Keratinocyte (primary cell): ENCODE data around the gene PCNT. TPM values are rescaled to one million over a fixed set of nuclear protein-coding genes. Genes with fewer than 3 reads are reported as not detected.

Source experiments
- DNase-seq: peaks from one replicate; pipeline ENCODE4 v3.0.0-alpha.2; 2011; ENCODE audit warnings: low read depth, missing footprints, low spot score
- FAIRE-seq: peaks from 2 replicates; lab custom pipeline; 2011; peaks lifted over from hg19 to GRCh38; lab: Jason Lieb, UNC
- H2AFZ ChIP-seq: 2 replicates; pipeline ENCODE4 v1.6.0; 2012; ENCODE audit warnings: low read length, control low read depth, inconsistent platforms; ENCODE audit not compliant: control insufficient read depth
- H3K27ac ChIP-seq: 2 replicates; pipeline ENCODE4 v1.5.1; 2011; ENCODE audit warnings: low read length; ENCODE audit not compliant: control insufficient read depth, insufficient read depth
- H3K27me3 ChIP-seq: 3 replicates; pipeline ENCODE4 v1.6.0; 2011; ENCODE audit warnings: low read length; ENCODE audit not compliant: control insufficient read depth, insufficient read depth; ENCODE audit errors: extremely low read depth
- H3K36me3 ChIP-seq, 2 experiments: 2 replicates in 1 of 2; 3 replicates in 1 of 2; pipeline ENCODE4 v1.5.1; 2011; ENCODE audit warnings: low read length in 2 of 2, mild to moderate bottlenecking in 1 of 2; ENCODE audit not compliant: control insufficient read depth in 2 of 2, insufficient read depth in 2 of 2; ENCODE audit errors: extremely low read depth in 1 of 2
- H3K4me1 ChIP-seq: 3 replicates; pipeline ENCODE4 v1.5.1; 2011; ENCODE audit warnings: low read length; ENCODE audit not compliant: control insufficient read depth, insufficient read depth; ENCODE audit errors: extremely low read depth
- H3K4me2 ChIP-seq: 3 replicates; pipeline ENCODE4 v1.6.0; 2011; ENCODE audit warnings: low read depth, low read length; ENCODE audit not compliant: control insufficient read depth, insufficient read depth; ENCODE audit errors: extremely low read depth
- H3K4me3 ChIP-seq, 3 experiments: fragments of 200-600 bp in 1 of 3; sonication (generic) in 1 of 3; 2 replicates in 2 of 3; 3 replicates in 1 of 3; pipeline ENCODE4 v1.5.1; 2011 to 2016; ENCODE audit warnings: low read length in 3 of 3, mild to moderate bottlenecking in 3 of 3, control low read depth in 2 of 3, inconsistent platforms in 1 of 3, low read depth in 1 of 3, mixed read lengths in 1 of 3, mixed run types in 1 of 3, moderate library complexity in 1 of 3; ENCODE audit not compliant: control insufficient read depth in 2 of 3, insufficient read depth in 2 of 3; ENCODE audit errors: extremely low read depth in 1 of 3
- H3K79me2 ChIP-seq: 2 replicates; pipeline ENCODE4 v1.6.0; 2012; ENCODE audit warnings: low read length; ENCODE audit not compliant: control insufficient read depth, insufficient read depth
- H3K9ac ChIP-seq: 3 replicates; pipeline ENCODE4 v1.6.0; 2011; ENCODE audit warnings: low read length; ENCODE audit not compliant: control insufficient read depth, insufficient read depth; ENCODE audit errors: extremely low read depth
- H3K9me1 ChIP-seq: 3 replicates; pipeline ENCODE4 v1.6.0; 2011; ENCODE audit warnings: low read length; ENCODE audit not compliant: control insufficient read depth, insufficient read depth; ENCODE audit errors: extremely low read depth
- H3K9me3 ChIP-seq: 2 replicates; pipeline ENCODE4 v1.5.1; 2012; ENCODE audit warnings: low read depth, low read length; ENCODE audit not compliant: control insufficient read depth
- H4K20me1 ChIP-seq: 3 replicates; pipeline ENCODE4 v1.6.0; 2011; ENCODE audit warnings: low read length; ENCODE audit not compliant: control insufficient read depth, insufficient read depth; ENCODE audit errors: extremely low read depth
- EZH2 ChIP-seq: IDR thresholded peaks from one replicate; pipeline ENCODE4 v1.6.1; 2012; ENCODE audit warnings: inconsistent platforms, mild to moderate bottlenecking, low read length, moderate library complexity
- dilution Hi-C: fragments of 300-500 bp; cut with MboI; formaldehyde crosslinking; loops from one replicate; pipeline ENCODE4 v1.7.0; 2020; ENCODE audit warnings: low sequenced_read_pairs; ENCODE audit not compliant: extremely low pct_ligation_motif_present
- polyA plus RNA-seq, 5 experiments: library from polyadenylated mRNA; depleted of rRNA in 3 of 5; stranded (reverse) in 3 of 5; stranded (forward) in 1 of 5; unstranded in 1 of 5; fragments of >200 nt; gene quantifications; 1 replicate in 1 of 5; 2 replicates in 3 of 5; 3 replicates in 1 of 5; pipeline versions ENCODE4 v1.2.1 to v1.2.3, GENCODE V29; 2011 to 2012; ENCODE audit warnings: missing spikeins in 2 of 5, low read depth in 1 of 5, low replicate concordance in 1 of 5
- TF ChIP-seq, protein P1 (sequence below), 3 experiments: IDR thresholded peaks in 1 of 3; conservative IDR thresholded peaks in 1 of 3; optimal IDR thresholded peaks in 1 of 3; 2 replicates in 2 of 3; 3 replicates in 1 of 3; pipeline versions ENCODE3 to v1.5.1; 2011; ENCODE audit warnings: low read length in 3 of 3, mild to moderate bottlenecking in 3 of 3, moderate library complexity in 2 of 3, control low read depth in 1 of 3, inconsistent platforms in 1 of 3; ENCODE audit not compliant: insufficient read depth in 2 of 3; ENCODE audit errors: extremely low read depth in 1 of 3

Gene PCNT
- polyA plus RNA-seq, 1 donor (not counting 4 experiments of a cell fraction or from before 2014, with no cell fraction given), result 9.8 TPM

- FAIRE-seq (no peak), DNase-seq (peak; percentile 23)
- no peaks in the 10 kb centered on the region for H4K20me1 ChIP-seq
- H3K36me3 ChIP-seq, result peaks cover 5 to 25% of the 10 kb centered on the region in 2 experiments
- H3K9me1 ChIP-seq, result no peaks in the 10 kb centered on the region
- peak within 1 kb of the TSS; percentile 85 for H3K4me2 ChIP-seq
- peaks cover 21% of the 10 kb centered on the region for H3K4me1 ChIP-seq
- peaks cover 50% of the 10 kb centered on the region for H3K79me2 ChIP-seq
- peak within 1 kb of the TSS; percentile 51 to 84 (median 62) for H3K4me3 ChIP-seq
- peak within 1 kb of the TSS; percentile 72 for H3K27ac ChIP-seq
- peak within 1 kb of the TSS; percentile 95 for H2AFZ ChIP-seq
- no peaks in the 10 kb centered on the region for H3K27me3 ChIP-seq
- peak within 1 kb of the TSS; percentile 89 for H3K9ac ChIP-seq
- TF ChIP-seq EZH2, result no peak
- TF ChIP-seq, protein P1, sequence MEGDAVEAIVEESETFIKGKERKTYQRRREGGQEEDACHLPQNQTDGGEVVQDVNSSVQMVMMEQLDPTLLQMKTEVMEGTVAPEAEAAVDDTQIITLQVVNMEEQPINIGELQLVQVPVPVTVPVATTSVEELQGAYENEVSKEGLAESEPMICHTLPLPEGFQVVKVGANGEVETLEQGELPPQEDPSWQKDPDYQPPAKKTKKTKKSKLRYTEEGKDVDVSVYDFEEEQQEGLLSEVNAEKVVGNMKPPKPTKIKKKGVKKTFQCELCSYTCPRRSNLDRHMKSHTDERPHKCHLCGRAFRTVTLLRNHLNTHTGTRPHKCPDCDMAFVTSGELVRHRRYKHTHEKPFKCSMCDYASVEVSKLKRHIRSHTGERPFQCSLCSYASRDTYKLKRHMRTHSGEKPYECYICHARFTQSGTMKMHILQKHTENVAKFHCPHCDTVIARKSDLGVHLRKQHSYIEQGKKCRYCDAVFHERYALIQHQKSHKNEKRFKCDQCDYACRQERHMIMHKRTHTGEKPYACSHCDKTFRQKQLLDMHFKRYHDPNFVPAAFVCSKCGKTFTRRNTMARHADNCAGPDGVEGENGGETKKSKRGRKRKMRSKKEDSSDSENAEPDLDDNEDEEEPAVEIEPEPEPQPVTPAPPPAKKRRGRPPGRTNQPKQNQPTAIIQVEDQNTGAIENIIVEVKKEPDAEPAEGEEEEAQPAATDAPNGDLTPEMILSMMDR (optimal IDR thresholded peaks at IDR 0.05 in 1 of 3, IDR thresholded peaks at IDR 0.05 in 1 of 3, conservative IDR thresholded peaks at IDR 0.05 in 1 of 3; ENCODE audit: extremely low read depth in 1 of 3, insufficient read depth in 2 of 3, low read length in 3 of 3), result peak; percentile 32 to 56 (median 32)
- H3K9me3 ChIP-seq, result no peaks in the 10 kb centered on the region
- dilution Hi-C loops, result no loop called here
These were observed 38.0 kb upstream of the PCNT start, which contains the start of gene YBEY for GRCh38 chr21:46285761-46286647. YBEY (plus strand) TSS chr21:46286342; CDS start chr21:46286914, 572 bp downstream.

DNA sequence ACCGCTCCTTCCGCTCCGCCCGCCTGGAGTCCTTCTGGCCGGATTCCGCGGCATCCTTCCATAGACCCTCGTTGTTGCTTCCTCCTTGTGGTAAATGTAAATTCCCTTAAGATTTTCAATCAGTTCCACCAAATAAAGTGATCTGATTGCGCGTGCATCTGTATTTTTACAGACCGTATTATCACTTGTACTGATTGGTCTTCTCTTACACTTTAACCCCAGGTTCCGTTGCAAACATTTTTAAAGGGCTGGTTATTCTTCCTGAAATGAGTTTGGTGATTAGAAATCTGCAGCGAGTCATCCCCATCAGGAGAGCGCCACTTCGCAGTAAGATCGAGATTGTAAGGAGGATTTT, 37.3 kb upstream of the PCNT start:
- peaks cover 6 to 21% of the 10 kb centered on the region in 2 experiments for H3K36me3 ChIP-seq
- H2AFZ ChIP-seq, result peak overlapping the region; percentile 95
- H3K27ac ChIP-seq, result peak overlapping the region; percentile 72
- H3K4me2 ChIP-seq, result peak overlapping the region; percentile 75
- H3K9me3 ChIP-seq, result no peaks in the 10 kb centered on the region
- peaks cover 21% of the 10 kb centered on the region for H3K4me1 ChIP-seq
- no peaks in the 10 kb centered on the region for H3K27me3 ChIP-seq
- dilution Hi-C loops, result no loop called here
- H3K4me3 ChIP-seq, result peak overlapping the region; percentile 51 to 84 (median 62)
- no peaks in the 10 kb centered on the region for H4K20me1 ChIP-seq
- FAIRE-seq (no peak), DNase-seq (no peak)
- H3K9me1 ChIP-seq, result no peaks in the 10 kb centered on the region
- H3K9ac ChIP-seq, result peak overlapping the region; percentile 89
- peaks cover 43% of the 10 kb centered on the region for H3K79me2 ChIP-seq
- TF ChIP-seq, protein P1 (optimal IDR thresholded peaks at IDR 0.05 in 1 of 3, IDR thresholded peaks at IDR 0.05 in 1 of 3, conservative IDR thresholded peaks at IDR 0.05 in 1 of 3; ENCODE audit: extremely low read depth in 1 of 3, insufficient read depth in 2 of 3, low read length in 3 of 3), result no peak
- no peak for TF ChIP-seq EZH2
